Measurements from ENCODE around the gene FCER1G. TPM values are rescaled to one million over a fixed set of nuclear protein-coding genes. Genes with fewer than 3 reads are reported as not detected.

Gene FCER1G
- polyA plus RNA-seq, 1 donor from 2014 or later: 3.5 TPM

- no peak for TF ChIP-seq SMC3 (conservative IDR thresholded peaks at IDR 0.05; ENCODE audit: poor library complexity)
- TF ChIP-seq TAF1 (IDR thresholded peaks at IDR 0.05; ENCODE audit: low read depth): no peak
- TF ChIP-seq REST (IDR thresholded peaks at IDR 0.05; ENCODE audit: borderline replicate concordance): no peak
- no peak for TF ChIP-seq MXI1 (conservative IDR thresholded peaks at IDR 0.05; ENCODE audit: poor library complexity, severe bottlenecking)
- no peak for TF ChIP-seq EP300 (conservative IDR thresholded peaks at IDR 0.05; ENCODE audit: poor library complexity, severe bottlenecking)
- no peak for TF ChIP-seq RAD21 (conservative IDR thresholded peaks at IDR 0.05)
- no peak for TF ChIP-seq CTCF (IDR thresholded peaks at IDR 0.05; ENCODE audit: poor library complexity, severe bottlenecking)
- no peak for TF ChIP-seq EZH2 (IDR thresholded peaks at IDR 0.05; ENCODE audit: borderline replicate concordance, insufficient read depth, low read length, poor library complexity, severe bottlenecking)
- no peak for TF ChIP-seq POLR2AphosphoS5 (IDR thresholded peaks at IDR 0.05)
- Histone ChIP-seq H4K20me1 (ENCODE audit: insufficient read depth) (no peaks in the 10 kb centered on the region), H3K9me2 (ENCODE audit: insufficient read depth, low read length) (no peaks in the 10 kb centered on the region), H3K27ac (ENCODE audit: low read length) (no peak overlapping the region), H3K27me3 (ENCODE audit: insufficient read depth, low read depth, low read length) (no peaks in the 10 kb centered on the region), H2AFZ (ENCODE audit: low read depth, low read length) (no peak overlapping the region), H3K36me3 (ENCODE audit: insufficient read depth, low read length) (peaks cover 7% of the 10 kb centered on the region), H3K4me3 (ENCODE audit: low read length) (no peak overlapping the region), H3K4me2 (ENCODE audit: low read length) (no peak overlapping the region), H3K9me3 (ENCODE audit: low read length) (no peaks in the 10 kb centered on the region), H3F3A (ENCODE audit: insufficient read depth, low read length, poor library complexity, severe bottlenecking) (no peaks in the 10 kb centered on the region), H3K79me2 (replicated peaks; ENCODE audit: insufficient read depth, low read length) (peaks cover 22% of the 10 kb centered on the region), H3K9ac (ENCODE audit: low read length) (no peak overlapping the region)
These were observed 15.5 kb upstream of the FCER1G start for GRCh38 chr1:161199506-161200139.

- no peak for TF ChIP-seq EP300 (conservative IDR thresholded peaks at IDR 0.05; ENCODE audit: poor library complexity, severe bottlenecking)
- Histone ChIP-seq H2AFZ (ENCODE audit: low read depth, low read length) (no peak overlapping the region), H4K20me1 (ENCODE audit: insufficient read depth) (no peaks in the 10 kb centered on the region), H3K9me3 (ENCODE audit: low read length) (no peaks in the 10 kb centered on the region), H3K36me3 (ENCODE audit: insufficient read depth, low read length) (peaks cover 7% of the 10 kb centered on the region), H3K9me2 (ENCODE audit: insufficient read depth, low read length) (no peaks in the 10 kb centered on the region), H3F3A (ENCODE audit: insufficient read depth, low read length, poor library complexity, severe bottlenecking) (no peaks in the 10 kb centered on the region), H3K4me3 (ENCODE audit: low read length) (no peak overlapping the region), H3K4me2 (ENCODE audit: low read length) (no peak overlapping the region), H3K27ac (ENCODE audit: low read length) (no peak overlapping the region), H3K9ac (ENCODE audit: low read length) (no peak overlapping the region), H3K27me3 (ENCODE audit: insufficient read depth, low read depth, low read length) (no peaks in the 10 kb centered on the region), H3K79me2 (replicated peaks; ENCODE audit: insufficient read depth, low read length) (peaks cover 22% of the 10 kb centered on the region)
These were observed 14.6 kb upstream of the FCER1G start for GRCh38 chr1:161200421-161200991.
